WERI-Rb-1 (cell line): Measurements from ENCODE around the gene ALOX15B.

Experiments
- DNase-seq: peaks from one replicate; pipeline ENCODE4 v3.0.0-alpha.2; 2020
- H3K27ac ChIP-seq: fragments of 250-450 bp; sonication (Bioruptor Pico); 2 replicates; pipeline ENCODE4 v1.5.1; 2020; ENCODE audit warnings: mild to moderate bottlenecking, moderate library complexity
- H3K27me3 ChIP-seq: fragments of 250-450 bp; sonication (Bioruptor Pico); 2 replicates; pipeline ENCODE4 v1.5.1; 2021; ENCODE audit warnings: mild to moderate bottlenecking, low read depth, moderate library complexity; ENCODE audit not compliant: insufficient read depth, severe bottlenecking
- H3K36me3 ChIP-seq: fragments of 250-450 bp; sonication (Bioruptor Pico); 2 replicates; pipeline ENCODE4 v1.5.1; 2020; ENCODE audit warnings: mild to moderate bottlenecking, moderate library complexity
- H3K4me3 ChIP-seq: 2 replicates; pipeline ENCODE4 v1.5.1; 2011; ENCODE audit warnings: low read depth, mild to moderate bottlenecking, control low read depth, low read length
- H3K9me3 ChIP-seq: fragments of 250-450 bp; sonication (Bioruptor Pico); 2 replicates; pipeline ENCODE4 v1.5.1; 2021; ENCODE audit warnings: mild to moderate bottlenecking, moderate library complexity; ENCODE audit not compliant: severe bottlenecking
- CTCF ChIP-seq: IDR thresholded peaks from 2 replicates; pipeline ENCODE4 v1.5.1; 2011; ENCODE audit warnings: low read depth, mild to moderate bottlenecking, control low read depth, inconsistent platforms, low read length

The ALOX15B gene

GRCh38 chr17:8015957-8016631 lies 22.8 kb upstream of the ALOX15B start:
- Histone ChIP-seq H3K36me3 (no peaks in the 10 kb centered on the region), H3K4me3 (peak overlapping the region; percentile 45), H3K9me3 (no peaks in the 10 kb centered on the region), H3K27ac (no peak overlapping the region; the same call in 1 of the 2 replicates), H3K27me3 (no peaks in the 10 kb centered on the region)
- no peak for TF ChIP-seq CTCF
- peak; percentile 45 for DNase-seq

GRCh38 chr17:8016632-8017424 lies 22.0 kb upstream of the ALOX15B start:
- no peak overlapping the region; the same call in 1 of the 2 replicates for H3K27ac ChIP-seq
- H3K4me3 ChIP-seq = peak overlapping the region; percentile 45
- TF ChIP-seq CTCF = peak; percentile 87
- no peaks in the 10 kb centered on the region for H3K27me3 ChIP-seq
- H3K36me3 ChIP-seq = no peaks in the 10 kb centered on the region
- H3K9me3 ChIP-seq = no peaks in the 10 kb centered on the region
- peak; percentile 81 for DNase-seq

GRCh38 chr17:8018436-8018835 lies 20.4 kb upstream of the ALOX15B start:
- no peaks in the 10 kb centered on the region for H3K36me3 ChIP-seq
- no peak overlapping the region for H3K27ac ChIP-seq
- no peaks in the 10 kb centered on the region for H3K27me3 ChIP-seq
- TF ChIP-seq CTCF = no peak
- no peaks in the 10 kb centered on the region for H3K9me3 ChIP-seq
- no peak overlapping the region for H3K4me3 ChIP-seq
- DNase-seq = no peak

- no peak for TF ChIP-seq CTCF
- H3K9me3 ChIP-seq = no peaks in the 10 kb centered on the region
- DNase-seq = peak; percentile 94
- no peaks in the 10 kb centered on the region for H3K36me3 ChIP-seq
- H3K27ac ChIP-seq = peak overlapping the region; percentile 48; the same call in 1 of the 2 replicates
- H3K4me3 ChIP-seq = no peak overlapping the region
- no peaks in the 10 kb centered on the region for H3K27me3 ChIP-seq
Observed at GRCh38 chr17:8019166-8019565, 19.7 kb upstream of the ALOX15B start.

GRCh38 chr17:8019665-8020650 lies 18.9 kb upstream of the ALOX15B start:
- peak overlapping the region; percentile 48; the same call in 1 of the 2 replicates for H3K27ac ChIP-seq

More at GRCh38 chr17:8019665-8020650, 18.9 kb upstream of the ALOX15B start:
- Histone ChIP-seq H3K27me3 (no peaks in the 10 kb centered on the region), H3K9me3 (no peaks in the 10 kb centered on the region), H3K4me3 (no peak overlapping the region), H3K36me3 (no peaks in the 10 kb centered on the region)
- no peak for DNase-seq
- TF ChIP-seq CTCF = no peak
